Embryonic facial prominence (tissue), 1 donor: ENCODE measurements around the gene PTPRT.
A peak's percentile ranks its signal among the peaks of the same experiment; 100 is the strongest.
"Not testable (repeated sequence)": the region's sequence is repeated elsewhere in the genome, so short reads cannot be mapped to it uniquely, and the experiment has no call there.

ENCODE experiments used
- DNase-seq: peaks from one replicate; pipeline ENCODE4 v3.0.0-alpha.2; 2016; ENCODE audit errors: extremely low spot score

The PTPRT gene

DNA sequence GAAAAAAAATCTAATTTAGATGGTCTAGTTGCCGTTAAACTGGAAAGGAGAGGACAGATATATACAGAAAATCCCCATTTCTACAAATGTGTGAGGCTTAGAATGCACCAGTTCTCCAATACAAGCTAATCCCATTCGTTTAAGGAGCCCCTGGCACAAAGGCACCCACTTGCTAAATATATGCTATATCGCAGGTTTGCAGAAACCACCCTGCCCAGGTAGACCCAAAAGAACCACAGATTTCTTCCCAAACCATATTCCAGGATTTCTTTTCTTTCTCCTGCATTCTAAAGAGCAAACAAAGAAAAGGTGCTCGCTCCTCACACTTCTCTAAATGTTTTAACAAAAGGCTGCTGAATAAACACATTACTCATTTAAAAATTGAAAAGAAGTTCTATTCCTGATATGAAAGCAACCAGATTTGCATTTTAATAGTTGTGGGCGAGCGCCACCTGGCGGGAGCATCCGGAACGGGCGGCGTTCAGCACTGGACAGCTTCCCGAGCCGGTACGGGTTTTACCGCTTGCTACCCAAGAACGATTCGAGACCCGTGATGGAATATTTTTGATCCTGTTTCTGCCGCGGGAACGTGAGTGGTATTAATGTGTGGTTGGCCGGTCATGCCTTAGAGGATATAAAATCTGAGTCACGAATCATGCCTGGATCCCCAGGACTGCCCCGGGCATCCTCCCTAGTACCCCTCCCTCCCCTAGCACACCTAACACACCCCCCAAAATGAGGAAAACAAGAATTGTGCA is 2.1 kb downstream of the PTPRT start:
- DNase-seq: peak; percentile 39

DNA sequence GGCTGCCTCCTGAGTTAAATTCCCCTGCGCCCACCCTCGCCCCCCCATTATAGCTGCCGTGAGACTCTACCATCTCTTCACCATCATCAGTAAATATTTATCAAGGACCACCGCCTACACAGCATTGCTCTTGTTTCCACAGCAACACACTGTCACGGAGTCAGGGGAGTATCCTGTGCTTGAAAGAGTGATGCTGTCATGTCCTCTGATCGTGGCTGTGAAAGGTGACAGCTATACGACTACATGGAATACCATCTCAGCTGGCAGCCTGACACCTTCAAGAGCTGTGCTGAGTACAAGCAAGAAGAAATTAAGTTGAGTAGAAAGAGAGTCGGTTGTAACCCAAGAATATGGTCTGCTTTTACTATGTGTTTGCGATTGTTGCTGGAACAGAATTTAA is 3.4 kb downstream of the PTPRT start:
- DNase-seq: no peak

DNA sequence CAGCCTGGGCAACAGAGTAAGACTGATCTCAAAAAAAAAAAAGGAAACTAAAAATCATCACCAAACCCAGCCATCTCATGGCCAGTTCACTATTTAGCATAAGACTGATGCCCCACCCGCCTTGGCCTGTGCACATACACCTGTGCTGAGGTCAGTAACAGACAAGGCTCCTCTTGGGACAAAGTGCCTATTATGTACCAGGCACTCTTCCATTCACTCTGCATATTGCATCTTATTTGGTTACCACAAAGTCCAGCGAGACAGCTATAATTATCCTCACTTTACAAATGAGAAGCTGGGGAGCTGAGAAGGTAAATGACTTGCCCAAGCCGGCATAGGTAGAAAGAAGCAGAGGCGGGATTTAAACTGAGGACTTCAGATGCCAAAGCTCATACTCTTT is 3.8 kb downstream of the PTPRT start:
- no peak for DNase-seq

DNA sequence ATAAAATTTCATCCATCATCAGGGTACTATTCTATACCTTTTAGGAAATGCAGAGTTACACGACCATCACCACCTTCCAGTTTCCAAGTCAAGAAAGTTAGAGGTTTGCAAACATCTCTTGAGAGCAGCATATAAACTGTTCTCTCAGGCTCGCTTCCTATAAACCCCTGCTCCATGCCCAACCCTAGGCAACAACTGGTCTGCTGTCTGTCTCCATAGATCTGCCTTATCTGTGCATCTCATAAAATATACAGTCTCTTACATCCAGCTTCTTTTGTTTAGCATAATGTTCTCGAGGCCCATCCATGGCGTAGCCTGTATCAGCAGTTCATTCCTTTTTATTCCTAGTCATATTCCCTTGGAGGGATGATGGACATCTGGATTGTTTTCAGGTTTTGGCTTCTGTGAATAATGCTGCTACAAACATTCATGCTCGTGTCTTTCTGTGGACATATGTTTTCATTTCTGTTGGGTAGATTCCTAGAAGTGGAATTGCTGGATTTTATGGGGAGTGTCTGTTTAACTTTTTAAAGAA is 6.1 kb downstream of the PTPRT start:
- DNase-seq: no peak

DNA sequence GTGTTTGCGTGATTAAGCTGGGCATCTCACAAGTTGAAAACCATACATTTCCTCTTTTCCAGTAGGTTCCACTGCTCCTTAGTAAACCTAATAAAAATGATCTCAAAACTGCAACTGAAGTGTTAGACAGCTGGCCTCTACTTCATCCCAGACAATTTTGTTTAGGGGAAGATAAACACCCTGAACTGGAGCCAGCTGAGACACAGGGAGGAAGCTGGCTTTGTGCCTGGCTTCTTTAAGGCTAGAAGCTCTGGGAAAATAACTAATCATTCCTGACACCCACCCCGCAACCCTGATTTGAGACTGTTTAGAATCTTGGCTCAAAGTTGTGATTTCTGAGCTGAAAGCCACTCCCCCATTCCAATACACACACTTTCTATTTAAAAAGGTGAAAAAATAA is 11.6 kb downstream of the PTPRT start:
- DNase-seq: no peak

DNA sequence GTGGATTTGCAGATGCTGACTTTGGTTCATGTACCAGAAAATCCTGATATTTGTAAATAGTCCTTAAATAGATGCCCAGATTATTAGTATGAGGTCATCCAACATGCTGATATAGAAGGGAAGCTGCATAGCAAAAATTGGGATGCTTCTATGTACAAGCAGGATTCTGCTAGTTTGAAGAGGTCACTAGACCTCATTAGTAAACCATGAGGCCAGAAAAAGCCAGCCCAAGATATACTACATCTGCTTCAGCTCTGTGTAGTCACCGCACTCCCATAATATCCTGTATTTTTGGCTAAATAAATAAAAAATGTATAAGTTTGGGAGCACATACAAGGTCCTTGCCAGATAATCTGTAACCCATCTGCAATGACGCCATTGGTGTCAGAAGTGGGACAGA is 13.0 kb downstream of the PTPRT start:
- DNase-seq: no peak

DNA sequence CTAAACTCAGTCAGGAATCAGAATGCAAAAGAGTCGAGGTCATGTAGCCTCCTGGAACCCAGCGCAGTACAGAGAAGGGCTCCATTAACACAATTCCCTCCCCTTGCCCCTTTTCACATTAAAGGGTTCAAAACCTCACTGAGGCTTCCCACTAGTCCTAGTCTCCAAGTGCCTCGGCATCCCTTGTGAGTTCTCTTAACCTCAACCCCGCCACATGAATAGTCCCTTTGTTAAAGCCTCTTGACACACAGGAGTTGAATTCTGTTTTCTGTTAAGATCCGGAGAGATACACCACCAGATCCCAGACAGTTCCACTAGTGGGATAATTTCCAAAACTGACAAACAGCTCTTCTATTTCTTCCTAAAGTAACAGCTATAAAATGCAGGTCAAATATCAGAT is 17.8 kb downstream of the PTPRT start:
- DNase-seq: no peak

DNA sequence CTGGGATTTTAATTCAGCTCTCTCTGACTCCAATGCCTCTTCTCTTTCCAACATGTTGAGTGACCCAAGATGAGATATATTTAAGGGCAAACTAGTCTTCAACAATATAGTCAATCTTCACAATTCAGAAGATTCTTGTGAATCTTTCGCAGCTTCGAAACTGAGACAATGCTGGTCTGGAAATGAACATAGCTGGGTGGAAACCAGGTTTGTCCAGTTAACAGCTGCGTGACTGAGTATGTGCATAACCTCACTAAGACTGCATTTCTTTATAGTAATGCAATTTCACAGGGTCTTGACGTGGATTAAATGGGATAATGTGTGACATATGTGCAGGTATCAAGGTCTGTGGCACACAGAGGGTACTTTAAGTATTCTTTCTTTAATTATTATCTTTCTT is 18.9 kb downstream of the PTPRT start:
- no peak for DNase-seq

DNA sequence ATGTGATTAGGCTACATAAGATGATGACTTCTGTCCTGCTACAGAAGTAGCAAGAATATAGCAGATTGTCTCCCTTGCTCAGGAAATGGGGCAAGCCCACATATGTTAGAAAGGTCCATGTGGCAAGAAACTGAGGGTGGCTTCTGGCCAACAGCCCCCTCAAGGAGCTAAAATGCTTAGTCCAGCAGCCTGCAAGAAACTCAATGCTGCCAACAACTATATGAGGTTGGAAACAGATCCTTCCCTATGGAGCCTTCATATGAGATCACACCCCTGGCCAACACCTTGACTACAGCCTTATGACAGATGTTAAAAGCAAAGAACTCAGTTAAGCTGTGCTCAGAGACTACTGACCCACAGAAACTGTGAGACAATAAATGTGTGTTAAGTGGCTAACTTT is 22.1 kb downstream of the PTPRT start:
- DNase-seq: no peak

DNA sequence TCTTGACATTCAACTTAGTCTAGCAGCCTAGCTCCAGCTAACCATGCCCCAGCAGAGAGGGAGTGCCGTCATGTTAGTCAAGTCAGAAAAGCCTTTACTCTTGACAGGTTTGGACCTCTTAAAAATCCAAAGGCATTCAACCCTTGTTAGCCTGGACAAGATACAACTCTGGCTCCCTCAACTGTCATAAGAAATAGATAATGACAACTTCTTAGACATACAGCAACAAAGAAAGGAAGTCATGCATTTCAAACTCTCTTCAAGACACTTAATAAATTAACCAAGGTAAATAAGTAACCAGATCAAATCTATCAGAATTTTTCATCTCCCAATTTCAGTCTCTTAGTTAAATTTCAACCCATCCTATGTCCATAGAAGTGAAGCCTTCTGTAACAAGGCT is 22.7 kb downstream of the PTPRT start:
- no peak for DNase-seq

DNA sequence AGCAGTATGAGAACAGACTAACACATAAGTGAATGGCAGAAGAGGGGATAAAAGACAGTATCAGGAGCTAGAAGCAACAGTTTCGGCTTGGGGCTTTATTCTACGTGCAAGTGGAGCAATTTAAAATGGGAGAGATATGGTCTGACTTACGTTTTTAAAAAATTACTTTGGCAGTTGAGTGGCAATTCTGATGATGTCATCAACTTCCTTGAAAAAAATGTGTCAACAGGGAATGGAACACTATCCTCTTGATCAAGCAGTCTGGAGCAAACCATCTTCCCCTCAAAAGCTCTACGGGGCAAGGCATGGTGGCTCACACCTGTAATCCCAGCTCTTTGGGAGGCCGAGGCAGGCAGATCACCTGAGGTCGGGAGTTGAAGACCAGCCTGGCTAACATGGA is 24.1 kb downstream of the PTPRT start:
- no peak for DNase-seq

DNA sequence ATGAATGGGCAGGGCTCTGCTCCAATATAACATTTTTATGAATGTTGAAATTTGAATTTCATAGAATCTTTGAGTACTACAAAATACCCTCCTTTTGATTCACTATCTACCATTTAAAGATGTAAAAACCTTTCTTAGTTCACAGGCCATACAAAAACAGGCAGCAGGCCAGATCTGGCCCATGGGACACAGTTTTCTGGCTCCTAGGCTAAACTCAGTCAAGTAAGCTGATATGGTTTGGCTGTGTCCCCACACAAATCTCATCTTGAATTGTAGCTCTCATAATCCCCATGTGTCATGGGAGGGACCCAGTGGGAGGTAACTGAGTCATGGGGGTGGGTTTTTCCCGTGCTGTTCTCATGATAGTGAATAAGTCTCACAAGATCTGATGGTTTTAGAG is 25.0 kb downstream of the PTPRT start:
- not testable (repeated sequence) for DNase-seq

DNA sequence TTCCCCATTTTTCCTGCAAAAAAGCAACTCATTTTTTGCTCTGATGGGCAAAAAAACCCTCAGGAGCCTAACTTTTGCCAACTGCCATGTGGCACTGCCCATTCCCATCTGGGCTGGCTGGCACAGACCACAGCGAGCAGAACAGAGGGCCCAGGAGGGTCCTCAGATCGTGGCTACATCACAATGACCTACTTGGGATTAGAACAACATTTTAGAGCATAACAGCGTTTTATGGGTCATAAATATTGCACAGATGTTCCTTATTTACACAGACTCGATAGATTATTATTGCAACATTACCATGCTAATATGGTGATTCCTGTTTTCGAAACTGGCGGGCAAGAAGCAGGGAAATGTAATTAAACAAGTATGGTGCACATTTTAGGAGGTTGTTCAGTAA is 28.0 kb downstream of the PTPRT start:
- no peak for DNase-seq

DNA sequence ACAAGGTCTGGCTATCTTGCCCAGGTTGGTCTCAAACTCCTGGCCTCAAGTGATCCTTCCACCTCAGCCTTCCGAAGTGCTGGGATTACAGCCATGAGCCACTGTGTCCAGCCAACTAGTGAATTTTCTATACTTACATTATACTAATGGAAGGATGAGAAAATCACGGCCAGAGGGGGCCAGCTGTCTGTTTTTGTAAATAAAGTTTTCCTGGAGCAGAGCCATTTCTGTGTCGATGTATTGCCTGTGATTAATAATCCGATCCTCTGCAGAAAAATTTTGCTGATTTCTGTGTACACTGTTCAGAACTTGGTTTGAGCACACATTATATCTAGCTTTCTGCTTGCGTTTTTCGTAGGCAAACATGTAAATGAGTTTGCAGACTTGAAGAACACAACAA is 28.8 kb downstream of the PTPRT start:
- DNase-seq: no peak

DNA sequence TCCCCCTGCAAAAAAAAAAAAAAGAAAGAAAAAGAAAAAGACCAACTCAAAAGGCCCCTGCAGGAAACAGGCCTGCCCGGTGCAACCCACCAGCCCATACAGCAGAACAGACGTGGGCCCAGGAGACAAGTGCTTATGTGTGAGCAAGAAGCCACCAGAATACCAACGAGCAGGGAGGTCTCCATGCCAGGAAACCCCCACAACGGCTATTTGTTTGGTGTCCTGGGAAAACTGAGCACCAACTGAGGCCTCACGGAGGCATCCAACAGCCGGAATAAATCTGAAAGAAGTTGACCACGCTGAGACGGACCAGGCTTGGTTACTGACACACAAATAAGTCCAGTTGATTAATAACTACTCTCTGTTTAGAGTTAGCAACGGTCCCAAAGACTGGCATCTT is 29.7 kb downstream of the PTPRT start:
- DNase-seq: no peak

DNA sequence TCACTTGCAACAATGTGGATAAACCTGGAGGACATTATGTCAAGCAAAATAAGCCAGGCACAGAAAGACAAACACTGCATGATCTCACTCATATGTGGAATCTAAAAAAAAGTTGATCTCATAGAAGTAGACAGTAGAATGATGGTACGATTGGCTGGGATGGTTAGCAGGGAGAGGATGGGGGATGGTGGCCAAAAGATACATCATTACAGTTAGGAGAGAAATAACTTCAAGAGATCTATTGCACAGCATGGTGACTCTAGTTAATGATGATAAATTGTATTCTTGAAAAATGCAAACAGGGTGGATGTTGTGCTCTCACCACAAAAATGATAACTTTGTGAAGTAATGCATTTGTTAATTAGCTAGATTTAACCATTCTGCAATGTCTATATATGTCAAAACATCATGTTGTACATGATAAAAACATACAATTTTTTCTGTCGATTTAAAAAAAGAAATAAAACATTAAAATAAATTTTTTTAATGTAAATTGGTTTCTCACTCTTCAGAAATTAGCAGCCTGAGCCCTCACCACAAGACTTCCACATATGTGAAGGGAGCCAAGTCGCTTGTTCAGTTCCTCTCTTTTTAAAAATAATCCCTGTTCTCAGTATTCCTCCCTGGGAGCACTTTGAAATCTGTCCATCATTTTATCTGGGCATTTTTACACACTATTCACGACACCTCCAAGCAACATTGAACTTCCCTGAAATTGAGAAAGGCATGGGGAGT is 34.2 kb downstream of the PTPRT start:
- no peak for DNase-seq

DNA sequence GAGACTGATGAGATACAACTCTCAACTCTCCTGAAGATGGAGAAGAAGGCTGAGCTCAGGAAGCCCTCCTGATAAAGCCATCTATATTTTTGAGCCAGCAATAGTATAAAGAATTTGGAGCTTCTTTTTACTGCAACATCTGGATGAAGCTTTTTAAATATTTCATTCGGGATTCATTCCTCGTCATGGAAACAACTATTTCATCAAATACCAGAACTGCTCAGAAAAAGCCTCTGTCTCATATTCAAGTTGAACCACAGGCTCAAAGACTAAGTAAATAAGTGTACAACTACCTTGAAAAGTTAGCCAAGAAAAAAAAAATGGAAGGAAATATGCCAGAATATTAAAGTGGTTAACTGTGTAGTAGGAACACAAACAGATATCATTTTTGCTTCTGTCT is 37.8 kb downstream of the PTPRT start:
- DNase-seq: peak; percentile 25

DNA sequence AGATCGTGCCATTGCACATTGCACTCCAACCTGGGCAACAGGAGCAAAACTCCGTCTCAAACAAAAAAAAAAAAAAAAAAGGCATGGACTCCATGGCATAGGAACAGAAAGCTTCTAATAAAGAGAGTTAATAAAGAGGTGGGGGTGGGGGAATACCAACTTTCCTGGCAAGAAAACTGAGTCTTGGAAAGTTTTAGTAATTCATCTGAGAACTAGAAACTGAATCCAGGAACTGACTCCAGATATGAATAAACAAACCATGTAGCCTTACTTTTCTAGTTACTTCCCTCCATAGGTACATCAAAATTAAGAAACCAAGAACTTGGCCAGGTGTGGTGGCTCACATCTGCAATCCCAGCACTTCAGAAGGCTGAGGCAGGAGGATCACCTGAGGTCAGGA is 38.5 kb downstream of the PTPRT start:
- DNase-seq: no peak

DNA sequence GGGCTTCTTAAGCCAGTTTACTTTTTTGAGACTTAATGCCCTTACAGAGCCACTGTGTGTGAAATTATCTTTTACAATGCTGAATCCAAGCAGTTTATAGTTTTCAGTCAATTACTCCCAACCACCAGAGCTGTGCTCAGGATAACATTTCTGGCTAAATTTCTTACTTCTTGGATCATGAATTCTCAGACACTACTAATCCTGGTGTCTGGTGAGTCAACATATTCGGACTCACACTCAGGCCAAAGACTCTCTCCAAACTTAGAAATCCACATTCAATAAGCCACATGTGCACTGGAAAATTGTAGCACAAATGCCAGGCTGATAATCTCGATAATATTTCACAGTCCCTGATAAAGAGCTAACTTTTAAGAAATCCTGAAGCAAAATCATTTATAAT is 49.0 kb downstream of the PTPRT start:
- no peak for DNase-seq

DNA sequence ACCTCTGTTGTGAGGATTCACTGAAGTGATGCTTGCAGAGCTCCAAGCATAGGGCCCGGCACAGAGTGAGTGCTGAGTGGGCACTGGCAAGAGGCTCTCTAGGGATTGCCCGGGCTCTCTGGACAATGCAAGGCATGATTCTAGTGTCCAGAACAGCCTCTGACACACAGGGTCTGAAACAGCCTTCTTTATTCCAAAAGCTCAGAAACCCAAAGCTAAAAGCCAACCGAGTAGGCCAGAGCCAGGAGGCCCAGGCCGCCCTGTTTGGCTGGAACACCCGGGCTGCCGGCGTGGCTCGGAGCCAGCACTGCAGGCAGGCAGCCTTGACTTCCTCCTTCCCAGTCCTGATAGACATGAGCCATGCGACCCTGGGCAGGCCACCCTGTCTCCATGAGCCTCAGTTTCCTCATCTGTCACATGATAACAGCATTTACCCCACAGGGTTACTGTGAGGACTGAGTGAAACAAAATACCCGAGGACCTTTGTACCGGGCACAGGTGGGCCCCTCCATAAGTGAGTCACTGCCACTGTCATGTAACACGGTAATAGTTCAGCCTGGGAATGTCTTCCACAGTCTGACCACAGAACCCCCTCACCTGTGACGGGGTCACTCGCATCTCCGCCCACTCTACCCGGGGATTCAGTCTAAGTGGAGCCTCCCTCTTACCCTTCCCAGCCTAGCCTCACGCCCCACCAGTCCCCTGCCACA is 51.5 kb downstream of the PTPRT start:
- no peak for DNase-seq

DNA sequence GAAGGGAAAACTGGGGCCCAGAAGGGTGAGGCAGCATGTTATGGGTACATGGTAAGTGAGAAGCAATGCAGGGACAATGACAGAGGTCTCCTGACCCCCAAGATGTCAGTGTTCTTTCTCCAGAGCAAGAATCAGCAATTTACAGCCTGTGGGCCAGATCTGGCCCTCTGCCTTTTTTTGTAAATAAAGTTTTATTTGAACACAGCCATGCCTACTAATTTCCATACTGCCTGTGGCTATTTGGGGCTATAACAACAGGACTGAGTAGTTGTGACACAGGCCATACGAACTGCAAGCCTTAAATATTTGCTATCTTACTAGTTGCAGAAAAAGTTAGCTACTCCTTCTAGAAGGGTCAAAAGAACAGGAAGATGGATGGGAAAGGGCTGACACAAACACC is 52.5 kb downstream of the PTPRT start:
- DNase-seq: no peak

DNA sequence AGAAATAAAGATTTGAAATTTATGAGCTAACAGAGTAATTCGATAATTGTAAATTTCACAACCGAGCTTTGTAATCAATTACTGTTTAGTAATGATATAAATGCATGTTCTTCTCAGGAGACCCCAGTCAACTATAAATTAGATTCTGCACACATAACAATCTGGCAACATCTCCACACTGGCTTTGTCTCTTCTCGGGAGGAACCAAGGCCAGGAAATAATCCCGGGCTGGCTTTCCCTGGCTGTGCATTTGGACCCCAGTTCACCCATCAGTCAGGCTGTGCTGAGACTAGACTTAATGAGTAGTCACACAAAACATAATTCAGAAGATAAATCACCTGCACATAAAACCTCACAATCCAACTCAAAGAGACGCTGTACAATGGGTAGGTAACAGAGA is 65.5 kb downstream of the PTPRT start:
- no peak for DNase-seq

DNA sequence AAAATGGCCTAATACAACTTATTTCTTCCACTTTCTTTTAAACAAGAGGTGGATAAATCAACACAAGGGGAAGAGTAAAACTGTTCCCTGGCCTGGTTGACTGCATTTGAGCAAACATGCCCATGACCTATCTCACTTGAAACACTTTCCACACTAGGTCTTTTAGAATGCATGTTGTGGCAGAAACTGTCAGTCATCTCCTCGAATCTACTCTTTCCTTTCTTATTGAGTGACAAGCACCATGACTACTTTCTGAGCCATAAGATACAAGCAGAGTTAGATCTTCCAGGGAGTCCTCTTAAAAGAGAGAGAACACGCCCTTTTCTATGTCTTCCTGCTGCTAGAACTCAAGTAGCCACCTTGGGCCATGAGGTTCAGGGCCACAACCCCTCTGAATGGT is 66.5 kb downstream of the PTPRT start:
- DNase-seq: no peak
